NCI-H1092 treated with DMSO at 0.1 percent for 48 hours (cell line): ENCODE results near the gene SMURF1.

ENCODE experiments used
- DNase-seq: peaks from one replicate; lab custom pipeline; 2025; lab: John Stamatoyannopoulos, UW

SMURF1 gene

GRCh38 chr7:99097730-99098129, 46.2 kb downstream of the SMURF1 start:
- DNase-seq: no peak

- DNase-seq: no peak
Observed at GRCh38 chr7:99096124-99096887, 47.6 kb downstream of the SMURF1 start.

- DNase-seq: no peak
Observed at GRCh38 chr7:99095698-99096097, 48.2 kb downstream of the SMURF1 start.

GRCh38 chr7:99094401-99094800, 49.5 kb downstream of the SMURF1 start:
- no peak for DNase-seq

GRCh38 chr7:99092064-99092720, 51.7 kb downstream of the SMURF1 start:
- no peak for DNase-seq

- no peak for DNase-seq
Observed at GRCh38 chr7:99090771-99091542, 53.0 kb downstream of the SMURF1 start.

GRCh38 chr7:99089914-99090629, 53.8 kb downstream of the SMURF1 start:
- no peak for DNase-seq

GRCh38 chr7:99086944-99087343, 57.0 kb downstream of the SMURF1 start:
- no peak for DNase-seq

- DNase-seq: no peak
Observed at GRCh38 chr7:99086532-99086931, 57.4 kb downstream of the SMURF1 start.

GRCh38 chr7:99083733-99084132, 60.2 kb downstream of the SMURF1 start:
- DNase-seq: no peak

- no peak for DNase-seq
Observed at GRCh38 chr7:99083068-99083651, 60.7 kb downstream of the SMURF1 start.

- no peak for DNase-seq
Observed at GRCh38 chr7:99080679-99081078, 63.2 kb downstream of the SMURF1 start.

GRCh38 chr7:99079104-99079503, 64.8 kb downstream of the SMURF1 start:
- no peak for DNase-seq

GRCh38 chr7:99078416-99078815, 65.5 kb downstream of the SMURF1 start:
- no peak for DNase-seq

- DNase-seq: no peak
Observed at GRCh38 chr7:99076615-99077014, 67.3 kb downstream of the SMURF1 start.

GRCh38 chr7:99073839-99074446, 70.0 kb downstream of the SMURF1 start:
- no peak for DNase-seq

GRCh38 chr7:99072126-99072525, 71.8 kb downstream of the SMURF1 start:
- no peak for DNase-seq

- DNase-seq: no peak
Observed at GRCh38 chr7:99070361-99070760, 73.5 kb downstream of the SMURF1 start.

GRCh38 chr7:99061001-99061776, 82.7 kb downstream of the SMURF1 start:
- no peak for DNase-seq

GRCh38 chr7:99054781-99055180, 89.1 kb downstream of the SMURF1 start:
- no peak for DNase-seq

- DNase-seq: no peak
Observed at GRCh38 chr7:99050971-99051370, 92.9 kb downstream of the SMURF1 start.
